ENCODE results near the gene ZNF837.

Gene ZNF837

DNA sequence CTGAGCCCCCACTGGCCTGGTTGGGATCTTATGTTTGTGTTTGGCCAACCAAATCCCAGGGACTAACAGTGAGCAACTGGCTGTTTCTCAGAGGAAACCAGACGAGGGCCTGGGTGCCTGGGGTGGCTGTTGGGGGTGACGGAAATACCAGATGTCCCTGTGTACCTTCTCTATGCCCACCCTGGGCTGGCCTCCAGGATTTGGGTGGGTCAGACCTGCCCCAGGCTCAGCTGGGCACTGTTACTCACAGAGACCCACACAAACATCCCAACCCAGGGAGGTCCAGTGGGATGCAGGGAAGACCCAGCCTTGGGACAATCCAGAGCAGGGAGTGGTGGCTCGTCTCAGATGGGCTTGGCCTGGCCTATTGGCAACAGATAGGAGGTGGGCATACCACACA lies 45.2 kb downstream of the ZNF837 start:
- Histone ChIP-seq H2AFZ (ENCODE audit: low read length) (no peak overlapping the region), H3K36me3 (ENCODE audit: insufficient read depth, low read length) (peaks cover 47% of the 10 kb centered on the region), H3K4me3 (ENCODE audit: low read depth, low read length, poor library complexity, severe bottlenecking) (no peak overlapping the region), H3K9me3 (ENCODE audit: low read length) (no peaks in the 10 kb centered on the region; the same call in 1 of the 2 replicates), H3K27me3 (ENCODE audit: insufficient read depth, low read length) (no peaks in the 10 kb centered on the region), H3K27ac (ENCODE audit: low read depth, low read length, poor library complexity, severe bottlenecking) (no peak overlapping the region), H3K9ac (ENCODE audit: low read length) (no peak overlapping the region), H3K9me2 (ENCODE audit: low read depth, low read length) (no peaks in the 10 kb centered on the region), H4K20me1 (ENCODE audit: insufficient read depth, low read length) (no peaks in the 10 kb centered on the region), H3K4me2 (ENCODE audit: low read length) (no peak overlapping the region), H3K4me1 (ENCODE audit: insufficient read depth, low read length, severe bottlenecking) (no peaks in the 10 kb centered on the region), H3F3A (ENCODE audit: insufficient read depth, low read length) (no peaks in the 10 kb centered on the region), H3K79me2 (ENCODE audit: insufficient read depth, low read length) (no peaks in the 10 kb centered on the region)
- TF ChIP-seq EZH2 (IDR thresholded peaks at IDR 0.05; ENCODE audit: borderline replicate concordance, low read length), result no peak
- TF ChIP-seq, protein P1, sequence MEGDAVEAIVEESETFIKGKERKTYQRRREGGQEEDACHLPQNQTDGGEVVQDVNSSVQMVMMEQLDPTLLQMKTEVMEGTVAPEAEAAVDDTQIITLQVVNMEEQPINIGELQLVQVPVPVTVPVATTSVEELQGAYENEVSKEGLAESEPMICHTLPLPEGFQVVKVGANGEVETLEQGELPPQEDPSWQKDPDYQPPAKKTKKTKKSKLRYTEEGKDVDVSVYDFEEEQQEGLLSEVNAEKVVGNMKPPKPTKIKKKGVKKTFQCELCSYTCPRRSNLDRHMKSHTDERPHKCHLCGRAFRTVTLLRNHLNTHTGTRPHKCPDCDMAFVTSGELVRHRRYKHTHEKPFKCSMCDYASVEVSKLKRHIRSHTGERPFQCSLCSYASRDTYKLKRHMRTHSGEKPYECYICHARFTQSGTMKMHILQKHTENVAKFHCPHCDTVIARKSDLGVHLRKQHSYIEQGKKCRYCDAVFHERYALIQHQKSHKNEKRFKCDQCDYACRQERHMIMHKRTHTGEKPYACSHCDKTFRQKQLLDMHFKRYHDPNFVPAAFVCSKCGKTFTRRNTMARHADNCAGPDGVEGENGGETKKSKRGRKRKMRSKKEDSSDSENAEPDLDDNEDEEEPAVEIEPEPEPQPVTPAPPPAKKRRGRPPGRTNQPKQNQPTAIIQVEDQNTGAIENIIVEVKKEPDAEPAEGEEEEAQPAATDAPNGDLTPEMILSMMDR (IDR thresholded peaks at IDR 0.05; ENCODE audit: low read length), result no peak

DNA sequence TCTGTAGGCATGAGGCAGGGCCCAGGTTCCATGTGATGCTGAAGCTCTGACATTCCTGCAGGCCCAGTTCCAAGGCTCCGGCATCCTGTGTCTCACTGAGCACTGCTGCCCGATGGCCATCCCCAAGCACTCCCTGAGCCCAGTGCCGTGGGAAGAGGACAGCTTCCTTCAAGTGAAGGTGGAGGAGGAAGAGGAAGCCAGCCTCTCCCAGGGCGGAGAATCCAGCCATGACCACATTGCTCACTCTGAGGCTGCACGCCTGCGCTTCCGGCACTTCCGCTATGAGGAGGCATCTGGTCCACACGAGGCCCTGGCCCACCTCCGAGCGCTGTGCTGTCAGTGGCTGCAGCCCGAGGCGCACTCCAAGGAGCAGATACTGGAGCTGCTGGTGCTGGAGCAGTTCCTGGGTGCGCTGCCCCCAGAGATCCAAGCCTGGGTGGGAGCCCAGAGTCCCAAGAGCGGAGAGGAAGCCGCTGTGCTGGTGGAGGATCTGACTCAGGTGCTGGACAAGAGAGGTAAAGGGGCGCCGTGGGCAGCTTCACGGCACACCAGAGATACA lies 46.1 kb downstream of the ZNF837 start:
- Histone ChIP-seq H3K27ac (ENCODE audit: low read depth, low read length, poor library complexity, severe bottlenecking) (no peak overlapping the region), H2AFZ (ENCODE audit: low read length) (no peak overlapping the region), H3K4me1 (ENCODE audit: insufficient read depth, low read length, severe bottlenecking) (no peaks in the 10 kb centered on the region), H4K20me1 (ENCODE audit: insufficient read depth, low read length) (no peaks in the 10 kb centered on the region), H3K9me3 (ENCODE audit: low read length) (no peaks in the 10 kb centered on the region; the same call in 1 of the 2 replicates), H3K9me2 (ENCODE audit: low read depth, low read length) (no peaks in the 10 kb centered on the region), H3K27me3 (ENCODE audit: insufficient read depth, low read length) (no peaks in the 10 kb centered on the region), H3K79me2 (ENCODE audit: insufficient read depth, low read length) (no peaks in the 10 kb centered on the region), H3K4me3 (ENCODE audit: low read depth, low read length, poor library complexity, severe bottlenecking) (no peak overlapping the region), H3K4me2 (ENCODE audit: low read length) (no peak overlapping the region), H3F3A (ENCODE audit: insufficient read depth, low read length) (no peaks in the 10 kb centered on the region), H3K36me3 (ENCODE audit: insufficient read depth, low read length) (peaks cover 42% of the 10 kb centered on the region), H3K9ac (ENCODE audit: low read length) (no peak overlapping the region)
- TF ChIP-seq, protein P1 (IDR thresholded peaks at IDR 0.05; ENCODE audit: low read length), result no peak

DNA sequence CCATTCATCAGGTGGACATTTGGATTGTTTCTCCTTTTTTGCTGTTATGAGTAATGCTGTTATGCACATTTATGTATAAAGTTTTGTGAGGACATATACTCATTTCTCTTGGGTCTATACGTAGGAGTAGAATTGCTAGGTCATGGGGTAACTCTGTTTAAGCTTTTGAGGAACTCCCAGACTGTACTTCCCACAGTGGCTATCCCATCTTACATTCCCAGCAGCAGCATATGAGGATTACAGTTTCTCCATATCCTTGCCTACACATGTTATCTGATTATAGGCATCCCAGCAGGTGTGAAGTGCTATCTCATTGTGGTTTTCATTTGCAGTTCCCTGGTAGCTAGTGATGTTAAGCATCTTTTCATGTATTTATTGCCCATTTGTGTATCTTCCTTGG lies 48.1 kb downstream of the ZNF837 start:
- Histone ChIP-seq H3K27me3 (ENCODE audit: insufficient read depth, low read length) (no peaks in the 10 kb centered on the region), H3K36me3 (ENCODE audit: insufficient read depth, low read length) (peaks cover 21% of the 10 kb centered on the region; the same call in 1 of the 2 replicates), H3K4me2 (ENCODE audit: low read length) (no peak overlapping the region), H3K4me1 (ENCODE audit: insufficient read depth, low read length, severe bottlenecking) (peaks cover 17% of the 10 kb centered on the region), H3F3A (ENCODE audit: insufficient read depth, low read length) (no peaks in the 10 kb centered on the region), H3K4me3 (ENCODE audit: low read depth, low read length, poor library complexity, severe bottlenecking) (no peak overlapping the region), H3K9me3 (ENCODE audit: low read length) (no peaks in the 10 kb centered on the region), H3K9ac (ENCODE audit: low read length) (no peak overlapping the region), H2AFZ (ENCODE audit: low read length) (no peak overlapping the region), H3K79me2 (ENCODE audit: insufficient read depth, low read length) (no peaks in the 10 kb centered on the region), H4K20me1 (ENCODE audit: insufficient read depth, low read length) (no peaks in the 10 kb centered on the region), H3K27ac (ENCODE audit: low read depth, low read length, poor library complexity, severe bottlenecking) (no peak overlapping the region), H3K9me2 (ENCODE audit: low read depth, low read length) (no peaks in the 10 kb centered on the region)
- TF ChIP-seq, protein P1 (IDR thresholded peaks at IDR 0.05; ENCODE audit: low read length), result no peak
- no peak for TF ChIP-seq EZH2 (IDR thresholded peaks at IDR 0.05; ENCODE audit: borderline replicate concordance, low read length)
